Measurements from ENCODE around the gene NMUR2.

DNA sequence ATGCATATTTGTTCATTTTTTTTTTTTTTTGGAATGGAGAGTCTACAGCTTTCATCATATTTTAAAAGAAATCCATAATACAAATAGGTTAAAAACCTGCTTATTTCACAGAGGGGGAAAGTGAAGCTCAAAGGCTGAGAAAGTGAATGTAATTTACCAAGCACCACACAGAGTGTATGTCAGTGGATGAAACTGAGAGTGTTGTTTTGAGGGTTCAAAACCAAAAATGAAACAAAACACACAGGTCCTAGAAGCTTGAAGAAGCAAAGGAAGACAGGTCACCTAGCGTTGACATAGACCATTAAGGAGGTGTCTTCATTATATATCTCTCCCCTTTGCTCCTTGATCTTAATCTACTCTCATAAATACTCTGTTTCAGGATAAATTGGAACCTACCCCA is 7.5 kb downstream of the NMUR2 start:
- no peak for TF ChIP-seq POLR2A (IDR thresholded peaks at IDR 0.05)
- TF ChIP-seq, protein P1, sequence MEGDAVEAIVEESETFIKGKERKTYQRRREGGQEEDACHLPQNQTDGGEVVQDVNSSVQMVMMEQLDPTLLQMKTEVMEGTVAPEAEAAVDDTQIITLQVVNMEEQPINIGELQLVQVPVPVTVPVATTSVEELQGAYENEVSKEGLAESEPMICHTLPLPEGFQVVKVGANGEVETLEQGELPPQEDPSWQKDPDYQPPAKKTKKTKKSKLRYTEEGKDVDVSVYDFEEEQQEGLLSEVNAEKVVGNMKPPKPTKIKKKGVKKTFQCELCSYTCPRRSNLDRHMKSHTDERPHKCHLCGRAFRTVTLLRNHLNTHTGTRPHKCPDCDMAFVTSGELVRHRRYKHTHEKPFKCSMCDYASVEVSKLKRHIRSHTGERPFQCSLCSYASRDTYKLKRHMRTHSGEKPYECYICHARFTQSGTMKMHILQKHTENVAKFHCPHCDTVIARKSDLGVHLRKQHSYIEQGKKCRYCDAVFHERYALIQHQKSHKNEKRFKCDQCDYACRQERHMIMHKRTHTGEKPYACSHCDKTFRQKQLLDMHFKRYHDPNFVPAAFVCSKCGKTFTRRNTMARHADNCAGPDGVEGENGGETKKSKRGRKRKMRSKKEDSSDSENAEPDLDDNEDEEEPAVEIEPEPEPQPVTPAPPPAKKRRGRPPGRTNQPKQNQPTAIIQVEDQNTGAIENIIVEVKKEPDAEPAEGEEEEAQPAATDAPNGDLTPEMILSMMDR (IDR thresholded peaks at IDR 0.05), result no peak

Measured in adrenal gland (tissue), 5 donors.